Measurements from ENCODE around the gene F13A1.

GRCh38 chr6:6220718-6221117 lies 99.7 kb downstream of the F13A1 start:
- TF ChIP-seq POLR2AphosphoS5 (IDR thresholded peaks at IDR 0.05) (no peak), CTCF (IDR thresholded peaks at IDR 0.05) (no peak), POLR2A (IDR thresholded peaks at IDR 0.05) (no peak), EP300 (IDR thresholded peaks at IDR 0.05) (no peak)

Measured in stomach (tissue), 4 donors.